GM12891 (cell line): ENCODE measurements around the gene ZFAND5.

Experiments used
- POLR2A ChIP-seq: IDR thresholded peaks from 2 replicates; pipeline ENCODE4 v1.6.1; 2011; ENCODE audit warnings: low read depth, low read length, control low read depth
- POLR2AphosphoS5 ChIP-seq: IDR thresholded peaks from 2 replicates; pipeline ENCODE4 v1.6.1; 2011; ENCODE audit warnings: low read depth, low read length, control low read depth

- TF ChIP-seq POLR2AphosphoS5: no peak
- TF ChIP-seq POLR2A: no peak
These were observed 45.2 kb upstream of the ZFAND5 start for GRCh38 chr9:72410214-72410613.
